NAMALWA (cell line): ENCODE measurements around the gene PTPRD.
A peak's percentile ranks its signal among the peaks of the same experiment; 100 is the strongest.
"Not testable (repeated sequence)": the region's sequence is repeated elsewhere in the genome, so short reads cannot be mapped to it uniquely, and the experiment has no call there.

Source experiments
- DNase-seq: peaks from one replicate; pipeline ENCODE4 v3.0.0-alpha.2; 2015; ENCODE audit warnings: low spot score

The PTPRD gene

DNA sequence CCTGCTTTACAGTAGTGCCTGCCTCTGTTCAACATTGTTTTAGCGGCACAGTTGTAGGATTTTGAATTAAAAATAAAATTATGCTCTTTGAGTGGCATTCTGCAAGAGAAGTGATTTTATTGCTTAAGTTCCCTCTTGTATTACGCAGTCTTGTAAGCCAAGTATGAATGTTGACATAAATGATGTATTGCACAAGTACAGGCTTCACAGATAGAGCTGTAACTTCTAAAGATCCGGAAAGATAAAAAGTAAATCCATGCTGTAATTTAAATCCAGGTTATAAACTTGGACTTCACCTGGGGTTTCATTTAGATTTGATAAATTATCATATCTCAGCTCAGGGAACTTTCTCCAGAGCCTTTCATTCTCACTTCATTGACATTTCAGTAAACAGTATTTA is 1114.7 kb downstream of the PTPRD start:
- no peak for DNase-seq

DNA sequence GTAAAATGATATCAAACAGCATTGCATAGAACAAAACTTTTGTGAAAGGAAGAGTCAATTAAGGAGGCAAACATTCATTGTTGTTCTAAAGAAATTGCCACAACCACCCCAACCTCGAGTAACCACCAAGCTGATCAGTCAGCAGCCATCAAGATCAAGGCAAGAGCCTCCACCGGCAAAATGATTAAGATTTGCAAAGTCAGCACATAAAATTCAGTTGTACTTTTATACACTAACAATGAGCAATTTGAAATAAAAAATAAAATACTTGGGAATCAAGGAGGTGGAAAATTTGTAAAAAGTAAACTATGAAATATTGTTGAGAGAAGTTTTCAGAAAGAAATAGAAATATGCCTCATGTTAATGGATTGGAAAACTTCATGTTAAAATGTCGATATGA is 1118.5 kb downstream of the PTPRD start:
- DNase-seq = no peak

DNA sequence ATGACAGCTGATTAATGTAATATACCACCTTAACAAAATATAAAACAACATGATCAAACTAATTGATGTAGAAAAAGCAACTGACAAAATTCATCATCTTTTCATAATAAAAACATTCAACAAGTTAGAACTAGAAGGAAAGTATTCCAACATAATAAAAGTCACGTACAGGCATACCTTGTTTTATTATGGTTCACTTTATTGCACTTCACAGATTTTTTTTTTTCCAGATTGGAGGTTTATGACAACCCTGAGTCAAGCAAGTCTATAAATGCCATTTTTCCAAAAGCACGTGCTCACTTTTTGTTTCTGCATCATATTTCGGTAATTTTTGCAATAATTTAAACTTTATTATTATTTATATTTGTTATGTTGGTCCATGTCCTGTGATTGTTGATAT is 1120.3 kb downstream of the PTPRD start:
- DNase-seq = no peak

DNA sequence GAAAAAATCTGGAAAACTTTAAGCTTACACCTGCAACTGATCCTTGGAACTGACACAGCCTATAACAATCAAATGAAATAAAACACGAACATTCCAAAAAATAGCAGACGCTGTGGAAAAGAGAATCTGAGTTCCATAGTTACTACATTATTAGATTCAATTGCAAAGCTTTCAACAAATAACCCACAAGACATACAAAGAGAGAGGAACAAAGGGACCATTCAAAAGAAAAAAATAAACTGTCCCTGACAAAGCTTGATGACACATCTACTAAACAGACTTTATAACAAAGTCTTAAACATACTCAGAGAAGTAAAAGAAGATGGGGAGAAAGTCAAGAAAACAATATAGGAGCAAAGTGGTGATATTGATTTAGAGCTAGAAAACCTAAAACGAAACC is 1123.6 kb downstream of the PTPRD start:
- DNase-seq = no peak

DNA sequence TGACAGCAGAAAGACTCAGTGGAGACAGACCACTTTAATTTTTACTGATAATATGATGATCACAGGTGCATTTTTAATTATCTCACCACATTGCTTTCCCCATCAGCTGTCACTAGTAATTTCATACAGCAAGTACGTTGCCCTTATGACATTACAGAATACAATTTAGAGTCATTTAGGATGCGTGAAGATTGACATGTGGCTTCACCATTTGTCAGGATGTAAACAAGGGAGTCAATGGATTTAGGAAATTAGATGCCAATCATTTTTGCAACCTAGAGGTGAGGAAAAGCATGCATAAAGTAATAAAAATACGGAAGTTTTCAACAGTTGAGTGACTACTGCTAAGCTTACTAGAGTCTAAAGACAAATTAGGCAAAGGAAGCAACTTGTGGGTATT is 1129.6 kb downstream of the PTPRD start:
- DNase-seq = no peak

DNA sequence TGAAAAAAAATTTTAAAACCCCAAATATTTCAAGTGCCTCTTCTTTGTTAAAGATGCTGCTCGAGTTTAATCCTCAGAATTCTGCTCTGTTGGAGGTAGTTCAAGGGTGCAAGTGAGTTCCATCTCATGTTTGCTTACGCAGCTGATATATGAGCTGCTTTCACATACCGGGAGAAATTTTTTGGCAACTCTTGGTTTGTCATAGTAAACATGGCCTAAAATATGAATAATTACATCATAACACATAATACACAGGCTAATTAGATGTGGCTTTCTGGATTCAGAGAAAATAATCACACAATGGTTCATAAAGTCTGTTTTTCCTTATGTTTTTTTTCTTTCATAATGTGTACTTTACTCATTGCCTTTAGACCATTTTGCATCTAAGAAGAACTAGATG is 1134.1 kb downstream of the PTPRD start:
- DNase-seq = no peak

DNA sequence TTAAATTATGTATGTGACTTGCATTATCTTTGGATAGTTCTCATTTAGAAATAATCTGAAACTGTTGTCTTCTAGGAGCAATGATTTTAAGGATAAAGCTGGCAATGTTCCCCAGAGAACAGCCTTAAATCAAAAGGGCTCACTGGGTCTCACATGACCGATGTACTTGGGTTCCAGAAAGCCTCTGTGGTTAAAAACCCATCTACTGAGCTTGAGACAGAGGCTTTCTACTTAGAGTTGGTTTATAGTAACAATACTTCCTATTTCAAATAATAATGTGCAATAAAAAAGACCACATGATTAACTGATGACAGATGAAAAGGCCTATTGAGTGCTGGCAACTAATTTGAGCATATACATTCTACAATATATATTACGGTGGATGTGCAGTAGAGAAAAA is 1143.5 kb downstream of the PTPRD start:
- DNase-seq = no peak

DNA sequence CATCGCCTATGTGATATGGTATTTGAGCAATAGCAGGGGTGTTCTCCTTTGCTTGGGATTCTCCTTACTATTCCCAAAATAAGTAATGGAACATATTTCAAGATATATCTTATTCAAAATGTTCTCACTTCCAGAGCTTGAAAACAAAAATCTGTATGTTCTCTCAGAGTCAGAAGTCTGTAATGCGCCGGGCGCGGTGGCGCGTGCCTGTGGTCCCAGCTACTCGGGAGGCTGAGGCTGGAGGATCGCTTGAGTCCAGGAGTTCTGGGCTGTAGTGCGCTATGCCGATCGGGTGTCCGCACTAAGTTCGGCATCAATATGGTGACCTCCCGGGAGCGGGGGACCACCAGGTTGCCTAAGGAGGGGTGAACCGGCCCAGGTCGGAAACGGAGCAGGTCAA is 1170.9 kb downstream of the PTPRD start:
- not testable (repeated sequence) for DNase-seq

DNA sequence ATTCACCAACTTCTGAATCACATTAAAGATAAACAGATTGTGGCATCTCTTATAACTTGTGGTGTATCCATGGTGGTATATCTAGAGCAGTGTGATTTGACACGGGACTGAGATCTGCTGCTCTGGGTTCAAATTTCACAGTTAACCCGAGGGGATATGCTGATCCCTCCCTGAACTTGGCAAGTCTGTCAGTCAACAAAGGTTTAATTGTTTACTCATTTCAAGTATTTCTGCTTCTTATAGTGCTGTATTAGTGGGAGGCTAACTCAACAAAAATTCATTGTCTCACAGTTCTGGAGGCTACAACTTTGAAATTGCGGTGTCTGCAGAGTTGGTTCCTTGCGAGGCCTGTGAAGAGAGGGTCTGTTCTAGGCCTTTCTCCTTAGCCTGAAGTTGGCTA is 1175.2 kb downstream of the PTPRD start:
- no peak for DNase-seq

DNA sequence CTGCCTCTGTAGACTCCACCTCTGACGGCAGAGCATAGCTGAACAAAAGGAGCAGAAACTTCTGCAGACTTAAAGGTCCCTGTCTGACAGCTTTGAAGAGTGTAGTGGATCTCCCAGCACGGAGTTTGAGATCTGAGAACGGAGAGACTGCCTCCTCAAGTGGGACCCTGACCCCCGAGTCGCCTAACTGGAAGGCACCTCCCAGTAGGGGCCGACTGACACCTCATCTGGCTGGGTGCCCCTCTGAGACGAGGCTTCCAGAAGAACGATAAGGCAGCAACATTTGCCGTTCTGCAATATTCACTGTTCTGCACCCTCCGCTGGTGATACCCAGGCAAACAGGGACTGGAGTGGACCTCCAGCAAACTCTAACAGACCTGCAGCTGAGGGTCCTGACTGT is 1186.3 kb downstream of the PTPRD start:
- not testable (repeated sequence) for DNase-seq

DNA sequence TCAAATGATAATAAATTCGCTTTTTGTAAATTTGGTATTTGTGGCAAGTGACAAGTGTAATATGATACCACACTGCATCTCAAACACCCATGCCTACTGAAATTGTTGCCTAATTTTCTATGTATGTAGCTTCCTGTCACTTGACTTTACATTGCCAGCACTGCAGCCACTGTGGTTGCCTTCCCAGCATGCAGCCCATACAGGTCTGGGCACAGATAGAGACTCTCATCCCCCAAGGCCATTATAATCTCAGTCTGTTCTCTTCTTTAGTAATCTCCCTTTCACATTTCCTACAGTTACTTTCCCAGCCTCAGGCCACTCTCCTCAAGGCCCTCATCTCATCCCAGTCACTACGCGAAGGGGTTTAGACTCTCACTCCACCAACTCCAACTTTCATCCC is 1200.6 kb downstream of the PTPRD start:
- no peak for DNase-seq

DNA sequence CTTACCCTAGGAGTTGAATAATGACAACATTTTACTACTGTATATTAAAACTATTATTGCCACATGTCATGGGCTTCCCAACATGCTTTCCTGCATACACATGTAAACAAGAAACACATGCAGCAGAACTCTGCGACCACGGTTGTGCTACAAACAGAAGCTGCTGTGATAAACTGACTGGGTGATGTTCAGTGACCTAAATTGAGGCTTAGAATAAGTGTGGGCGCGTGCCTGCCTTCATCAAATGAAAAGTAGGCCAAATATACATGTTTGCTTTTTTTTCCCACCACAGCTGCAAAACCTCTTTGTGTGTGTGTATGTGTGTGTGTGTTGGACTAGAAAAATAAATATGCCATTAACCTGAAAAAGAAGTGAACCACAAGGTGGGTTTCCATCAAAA is 1202.1 kb downstream of the PTPRD start:
- DNase-seq = no peak

DNA sequence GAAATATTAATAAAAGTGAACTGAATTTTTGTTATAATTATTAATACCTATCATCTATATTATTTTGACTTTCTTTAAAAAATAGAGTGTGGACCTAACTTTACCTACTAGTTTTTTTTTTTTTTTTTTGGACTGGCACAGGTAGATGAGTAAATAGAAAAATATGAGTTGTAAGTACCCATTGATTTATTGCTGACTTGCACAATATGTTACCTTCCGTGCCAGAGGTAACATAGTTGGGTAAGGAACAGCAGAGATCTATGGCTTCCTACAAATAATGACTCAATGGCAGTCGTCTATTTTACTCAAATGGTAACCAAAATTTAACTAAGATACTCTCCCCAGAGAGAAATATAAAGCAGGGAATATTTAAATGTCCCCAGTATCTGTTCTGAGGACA is 1212.8 kb downstream of the PTPRD start:
- no peak for DNase-seq

DNA sequence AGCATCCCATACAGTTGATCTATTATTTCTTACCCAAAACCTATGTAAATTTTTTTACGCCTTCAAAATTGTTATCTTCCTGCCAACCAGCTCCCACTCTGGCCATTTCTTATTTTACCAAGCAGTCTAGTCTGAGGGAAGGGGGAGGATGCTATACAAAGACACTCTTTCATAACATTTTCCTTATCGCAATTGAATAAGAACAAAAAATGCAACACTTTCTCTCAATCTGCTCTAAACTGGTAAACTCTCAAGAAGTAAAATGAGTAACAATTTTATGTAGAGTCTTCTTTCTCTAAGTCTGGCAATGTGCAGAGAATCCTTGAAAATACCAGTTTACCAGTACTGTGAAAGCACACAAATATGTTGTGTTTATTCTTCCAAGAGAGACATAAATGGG is 1216.3 kb downstream of the PTPRD start:
- DNase-seq = no peak

DNA sequence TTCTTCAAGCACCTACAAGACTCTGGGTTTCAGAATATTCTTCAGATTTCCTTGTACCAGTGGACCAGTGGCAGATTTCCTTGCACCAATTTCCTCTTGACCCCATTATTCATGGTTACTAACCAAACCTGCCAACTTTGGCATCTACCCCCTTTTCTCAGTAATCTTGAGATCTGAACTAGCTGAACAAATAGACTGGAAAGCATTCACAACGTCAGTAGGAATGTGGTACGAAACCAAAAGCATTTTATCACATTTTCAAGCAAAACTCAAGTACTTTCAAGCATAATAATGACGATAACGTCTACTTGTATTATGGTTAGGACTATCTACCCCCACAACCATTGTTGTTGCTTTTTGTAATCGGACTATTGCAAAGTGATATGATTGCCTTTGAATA is 1217.3 kb downstream of the PTPRD start:
- DNase-seq = no peak

DNA sequence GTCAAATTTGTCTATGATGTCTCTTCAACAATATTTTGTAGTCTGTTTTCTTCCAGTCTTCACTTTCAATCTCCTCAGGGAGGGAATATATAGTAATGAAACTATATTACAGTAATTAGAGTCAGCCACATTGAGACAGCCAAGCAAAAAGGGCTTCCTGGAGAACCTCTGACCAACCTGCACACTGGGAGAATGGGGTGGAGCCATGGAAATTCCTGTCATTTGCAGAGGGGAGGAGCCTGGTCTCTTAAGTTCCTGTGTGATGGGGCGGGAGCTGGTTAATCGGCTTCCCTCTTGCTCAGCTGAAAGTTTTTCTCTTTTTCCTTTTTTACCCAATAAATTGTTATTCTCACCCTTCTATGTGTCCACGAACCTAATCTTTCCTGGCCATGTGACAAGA is 1220.0 kb downstream of the PTPRD start:
- no peak for DNase-seq

DNA sequence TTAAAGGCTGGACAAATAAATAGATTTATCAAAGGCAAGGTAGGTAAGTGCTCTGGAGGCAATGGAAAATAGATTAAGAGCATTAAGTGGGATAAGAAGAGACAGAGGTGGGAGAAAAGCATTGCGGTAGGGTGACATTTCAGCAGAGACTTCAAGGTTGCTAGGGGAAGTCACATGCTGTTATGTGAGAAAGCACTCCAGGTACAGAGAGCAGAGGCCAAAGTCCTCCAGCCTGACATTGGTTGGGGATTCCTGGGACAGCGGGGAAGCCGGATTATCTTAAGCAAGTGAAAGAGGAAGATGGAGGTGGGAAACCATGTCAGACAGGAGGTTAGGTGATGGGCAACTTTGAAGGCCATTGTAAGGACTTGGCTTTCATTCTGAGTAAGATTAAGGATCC is 1222.9 kb downstream of the PTPRD start:
- no peak for DNase-seq

DNA sequence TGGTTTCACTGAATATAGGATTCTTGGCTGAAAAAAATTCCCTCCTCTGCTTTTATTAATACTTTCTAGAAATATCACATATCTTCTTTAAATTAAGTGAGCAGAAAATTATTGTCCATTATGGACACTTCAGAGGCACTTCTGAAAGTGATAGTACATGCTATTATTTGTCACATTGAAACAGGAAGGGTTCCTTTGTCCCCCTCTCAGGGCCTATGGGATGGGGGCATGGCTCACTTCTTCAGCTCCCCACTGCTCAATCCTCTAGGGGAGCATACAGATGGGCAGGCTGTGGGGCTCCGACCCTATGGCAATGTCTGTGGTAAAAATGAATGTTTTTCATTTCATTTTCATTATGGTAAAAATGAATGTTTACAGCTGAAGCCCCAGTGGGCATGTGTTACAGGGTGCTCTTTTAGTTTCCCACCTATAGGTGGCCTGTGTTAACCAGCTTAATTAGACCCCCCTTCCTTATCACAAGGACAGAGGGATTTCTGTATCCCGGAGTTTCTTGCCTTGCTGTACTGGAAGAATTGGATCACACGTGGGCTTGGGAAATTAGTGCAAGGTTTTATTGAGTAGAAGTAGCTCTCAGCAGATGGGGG is 1225.2 kb downstream of the PTPRD start:
- DNase-seq = peak; percentile 8

DNA sequence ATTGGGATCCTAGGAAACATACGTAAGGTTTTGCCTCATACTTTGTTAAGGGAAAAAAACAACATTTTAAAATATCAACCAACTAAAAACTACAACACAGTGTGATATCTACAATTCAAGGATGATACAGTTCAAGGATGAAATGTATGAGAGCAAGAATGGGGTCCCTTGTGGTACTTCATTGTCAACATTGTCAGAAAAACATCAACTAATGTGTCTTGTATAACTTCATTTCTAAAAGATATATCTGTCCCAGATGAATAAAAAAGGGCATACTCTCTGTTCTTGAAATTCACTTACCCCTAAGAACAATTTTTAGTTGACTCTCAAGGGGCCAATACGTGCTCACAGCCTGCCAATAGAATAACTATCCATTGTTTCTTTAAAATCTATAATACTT is 1250.5 kb downstream of the PTPRD start:
- no peak for DNase-seq

DNA sequence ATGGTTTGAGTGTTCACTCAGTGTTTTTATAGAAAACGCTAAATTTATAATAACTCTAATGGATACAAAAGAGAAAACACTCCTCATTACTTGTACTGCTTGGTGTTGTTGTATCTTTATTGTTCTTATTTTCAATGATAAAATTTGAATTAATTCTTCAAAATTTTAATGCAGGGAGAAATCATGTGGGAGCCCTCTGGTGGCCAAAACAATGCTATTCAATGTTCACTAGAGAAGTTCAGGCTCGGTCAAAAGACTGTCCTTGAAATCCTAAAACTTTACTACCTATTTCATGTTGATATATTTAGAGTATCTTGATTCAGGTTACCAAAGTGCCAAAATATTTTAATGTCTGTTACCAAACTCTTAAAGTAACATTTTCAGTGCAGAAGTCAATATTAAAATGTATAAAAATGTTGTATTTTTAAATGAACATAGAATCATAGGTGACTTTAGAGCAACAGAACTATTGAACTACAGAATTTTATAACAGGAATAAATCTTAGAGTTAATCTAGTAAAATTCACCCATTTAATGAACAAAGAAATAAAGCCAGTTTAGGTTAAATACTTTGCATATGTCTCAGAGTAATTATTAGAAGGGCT is 1259.8 kb downstream of the PTPRD start:
- peak; percentile 32 for DNase-seq

DNA sequence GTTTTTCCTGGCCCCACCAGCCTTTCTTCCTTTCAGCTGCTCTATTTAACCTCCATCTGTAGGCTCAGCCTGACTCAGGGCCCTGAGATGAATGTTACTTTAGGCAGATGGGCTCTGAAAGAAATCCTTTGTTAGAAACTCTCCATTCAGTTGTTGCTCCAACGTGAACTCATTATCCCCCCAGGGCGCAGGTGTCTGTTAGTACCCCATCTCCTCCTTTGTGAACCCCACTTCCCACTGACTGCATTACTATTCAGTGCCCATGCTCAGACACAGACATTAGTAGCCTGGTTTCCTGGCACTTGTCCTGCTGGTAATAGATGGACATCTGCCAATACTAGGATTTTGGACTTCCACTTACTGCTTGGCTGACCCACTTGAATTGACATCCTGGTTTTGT is 1271.6 kb downstream of the PTPRD start:
- DNase-seq = no peak

DNA sequence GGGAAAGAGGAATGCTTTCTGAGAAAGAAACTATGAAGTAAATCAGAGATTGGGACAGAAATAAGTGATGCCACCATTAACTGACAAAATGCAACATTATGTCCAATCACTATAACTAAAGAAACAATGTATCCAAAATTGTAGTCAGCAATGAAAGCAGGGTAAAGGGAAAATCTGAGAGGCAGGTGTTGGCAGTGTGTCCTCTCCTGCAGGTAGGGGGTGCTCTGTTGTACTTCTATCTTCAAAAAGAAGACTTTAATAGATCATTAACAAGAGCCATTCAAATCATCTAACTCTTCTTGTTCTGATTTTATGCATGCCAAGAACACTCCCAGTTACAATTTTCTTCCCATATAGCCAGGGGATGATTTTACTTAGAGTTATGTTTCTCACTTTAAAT is 1275.7 kb downstream of the PTPRD start:
- DNase-seq = peak; percentile 12

DNA sequence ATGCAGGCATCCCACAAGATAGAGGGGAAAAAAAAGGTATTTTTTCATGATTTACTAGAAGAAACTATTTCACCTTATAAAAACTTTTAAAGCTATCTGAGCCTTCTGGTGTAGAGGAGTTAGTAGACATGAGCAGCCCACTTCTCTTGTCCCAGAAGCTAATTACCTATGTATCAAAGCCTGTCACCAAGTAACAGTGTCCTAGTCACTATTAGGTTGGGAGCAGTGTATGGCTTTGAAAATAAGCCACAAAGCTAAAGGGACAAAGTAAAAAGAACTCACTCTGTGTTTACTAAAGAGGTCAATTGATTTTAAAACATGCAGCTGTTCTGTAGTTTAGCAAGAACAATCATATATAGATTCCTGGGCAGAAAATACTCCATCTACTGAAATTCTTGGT is 1286.1 kb downstream of the PTPRD start:
- DNase-seq = no peak

DNA sequence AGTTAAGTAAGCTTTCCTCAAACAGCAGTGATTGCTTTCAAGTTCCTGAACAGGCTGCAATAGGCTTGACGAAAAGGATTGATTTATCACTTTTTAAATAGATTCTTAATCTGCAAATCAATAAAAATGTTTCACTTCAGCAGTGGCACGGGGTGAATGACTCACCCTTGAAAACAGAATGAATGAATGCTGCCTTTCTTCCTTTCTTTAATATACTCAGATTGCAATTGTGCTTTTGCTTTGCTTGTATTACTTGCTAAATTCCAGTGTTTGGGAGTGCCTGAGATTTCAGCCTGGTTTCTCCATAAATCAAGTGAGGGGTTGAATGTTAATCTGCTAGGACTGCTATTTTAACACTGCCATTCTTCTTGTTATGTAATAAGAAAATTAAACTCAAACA is 1293.8 kb downstream of the PTPRD start:
- DNase-seq = no peak

DNA sequence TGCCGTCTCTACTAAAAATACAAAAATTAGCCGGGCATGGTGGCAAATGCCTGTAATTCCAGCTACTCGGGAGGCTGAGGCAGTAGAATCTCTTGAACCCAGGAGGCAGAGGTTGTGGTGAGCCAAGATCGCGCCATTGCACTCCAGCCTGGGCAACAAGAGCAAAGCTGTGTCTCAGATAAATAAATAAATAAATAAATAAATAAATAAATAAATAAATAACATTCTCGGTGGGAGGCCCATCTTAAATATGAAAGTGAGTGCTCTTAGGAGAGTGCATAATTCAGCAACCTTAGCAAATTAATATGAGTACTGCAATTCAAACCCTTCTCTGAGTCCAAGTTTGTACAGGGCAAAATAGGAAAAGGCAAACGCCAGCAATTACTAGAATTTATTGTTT is 1302.1 kb downstream of the PTPRD start:
- not testable (repeated sequence) for DNase-seq
